Liver (tissue), 3 donors: Measurements from ENCODE around the gene SH3BP1.

Experiments
- EGR1 ChIP-seq, 2 donors: IDR thresholded peaks; 2 replicates each; pipeline ENCODE4 v1.6.1; 2016 to 2018; ENCODE audit warnings: antibody characterized with exemption in 2 of 2, low read depth in 2 of 2
- NR2F2 ChIP-seq: IDR thresholded peaks from 2 replicates; pipeline ENCODE4 v1.6.1; 2016; ENCODE audit warnings: antibody characterized with exemption
- RAD21 ChIP-seq, 2 donors: IDR thresholded peaks; 2 replicates each; pipeline ENCODE4 v1.6.1; 2016; ENCODE audit warnings: antibody characterized with exemption in 2 of 2, mild to moderate bottlenecking in 2 of 2
- SP1 ChIP-seq: IDR thresholded peaks from 2 replicates; pipeline ENCODE4 v1.6.1; 2018; ENCODE audit warnings: antibody characterized with exemption, mild to moderate bottlenecking
- YY1 ChIP-seq: IDR thresholded peaks from 2 replicates; pipeline ENCODE4 v1.6.1; 2016; ENCODE audit warnings: antibody characterized with exemption, mild to moderate bottlenecking
- TF ChIP-seq, protein P1 (sequence below): IDR thresholded peaks from 2 replicates; pipeline ENCODE4 v1.6.1; 2016; ENCODE audit warnings: antibody characterized with exemption, mild to moderate bottlenecking
- TF ChIP-seq, protein P2 (sequence below): fragments of 150-350 bp; IDR thresholded peaks from 2 replicates; pipeline ENCODE4 v1.5.1; 2017; ENCODE audit warnings: improper control_type of control experiment, low read depth, low read length; ENCODE audit not compliant: missing input control
- donor health status: healthy.
- donor health status: healthy.

DNA sequence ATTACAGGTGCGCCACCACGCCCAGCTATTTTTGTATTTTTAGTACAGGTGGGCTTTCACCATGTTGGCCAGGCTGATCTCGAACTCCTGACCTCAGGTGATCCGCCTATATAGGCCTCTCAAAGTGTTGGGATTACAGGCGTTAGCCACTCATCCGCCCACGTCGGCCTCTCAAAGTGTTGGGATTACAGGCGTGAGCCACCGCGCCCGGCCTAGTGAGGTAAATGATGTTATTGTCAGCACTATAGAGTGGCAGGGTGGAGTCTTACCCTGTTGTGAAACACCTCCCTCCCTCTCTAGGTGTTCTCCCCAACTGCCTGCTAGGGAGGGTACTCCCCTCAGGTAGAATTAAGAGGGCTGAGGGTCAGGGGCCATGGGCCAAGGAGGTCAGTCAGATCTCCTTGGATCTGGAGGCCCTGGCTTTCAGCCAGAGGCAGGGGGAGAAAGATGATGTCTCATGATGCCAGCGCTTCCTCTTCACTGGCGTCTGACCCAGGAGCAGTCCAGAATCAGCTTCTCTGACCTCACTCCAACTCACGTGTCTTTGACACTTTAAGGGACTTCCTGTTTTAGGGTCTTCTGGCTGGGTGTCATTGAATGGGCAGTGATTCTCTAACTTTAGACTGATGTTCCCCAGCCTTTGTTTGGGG is 28.9 kb upstream of the SH3BP1 start:
- no peak for TF ChIP-seq YY1
- TF ChIP-seq EGR1 (IDR thresholded peaks at IDR 0.05; ENCODE audit: low read depth in 2 of 2): no peak
- no peak for TF ChIP-seq NR2F2
- TF ChIP-seq, protein P1, sequence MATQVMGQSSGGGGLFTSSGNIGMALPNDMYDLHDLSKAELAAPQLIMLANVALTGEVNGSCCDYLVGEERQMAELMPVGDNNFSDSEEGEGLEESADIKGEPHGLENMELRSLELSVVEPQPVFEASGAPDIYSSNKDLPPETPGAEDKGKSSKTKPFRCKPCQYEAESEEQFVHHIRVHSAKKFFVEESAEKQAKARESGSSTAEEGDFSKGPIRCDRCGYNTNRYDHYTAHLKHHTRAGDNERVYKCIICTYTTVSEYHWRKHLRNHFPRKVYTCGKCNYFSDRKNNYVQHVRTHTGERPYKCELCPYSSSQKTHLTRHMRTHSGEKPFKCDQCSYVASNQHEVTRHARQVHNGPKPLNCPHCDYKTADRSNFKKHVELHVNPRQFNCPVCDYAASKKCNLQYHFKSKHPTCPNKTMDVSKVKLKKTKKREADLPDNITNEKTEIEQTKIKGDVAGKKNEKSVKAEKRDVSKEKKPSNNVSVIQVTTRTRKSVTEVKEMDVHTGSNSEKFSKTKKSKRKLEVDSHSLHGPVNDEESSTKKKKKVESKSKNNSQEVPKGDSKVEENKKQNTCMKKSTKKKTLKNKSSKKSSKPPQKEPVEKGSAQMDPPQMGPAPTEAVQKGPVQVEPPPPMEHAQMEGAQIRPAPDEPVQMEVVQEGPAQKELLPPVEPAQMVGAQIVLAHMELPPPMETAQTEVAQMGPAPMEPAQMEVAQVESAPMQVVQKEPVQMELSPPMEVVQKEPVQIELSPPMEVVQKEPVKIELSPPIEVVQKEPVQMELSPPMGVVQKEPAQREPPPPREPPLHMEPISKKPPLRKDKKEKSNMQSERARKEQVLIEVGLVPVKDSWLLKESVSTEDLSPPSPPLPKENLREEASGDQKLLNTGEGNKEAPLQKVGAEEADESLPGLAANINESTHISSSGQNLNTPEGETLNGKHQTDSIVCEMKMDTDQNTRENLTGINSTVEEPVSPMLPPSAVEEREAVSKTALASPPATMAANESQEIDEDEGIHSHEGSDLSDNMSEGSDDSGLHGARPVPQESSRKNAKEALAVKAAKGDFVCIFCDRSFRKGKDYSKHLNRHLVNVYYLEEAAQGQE: no peak
- TF ChIP-seq RAD21 (IDR thresholded peaks at IDR 0.05): no peak
- TF ChIP-seq, protein P2, sequence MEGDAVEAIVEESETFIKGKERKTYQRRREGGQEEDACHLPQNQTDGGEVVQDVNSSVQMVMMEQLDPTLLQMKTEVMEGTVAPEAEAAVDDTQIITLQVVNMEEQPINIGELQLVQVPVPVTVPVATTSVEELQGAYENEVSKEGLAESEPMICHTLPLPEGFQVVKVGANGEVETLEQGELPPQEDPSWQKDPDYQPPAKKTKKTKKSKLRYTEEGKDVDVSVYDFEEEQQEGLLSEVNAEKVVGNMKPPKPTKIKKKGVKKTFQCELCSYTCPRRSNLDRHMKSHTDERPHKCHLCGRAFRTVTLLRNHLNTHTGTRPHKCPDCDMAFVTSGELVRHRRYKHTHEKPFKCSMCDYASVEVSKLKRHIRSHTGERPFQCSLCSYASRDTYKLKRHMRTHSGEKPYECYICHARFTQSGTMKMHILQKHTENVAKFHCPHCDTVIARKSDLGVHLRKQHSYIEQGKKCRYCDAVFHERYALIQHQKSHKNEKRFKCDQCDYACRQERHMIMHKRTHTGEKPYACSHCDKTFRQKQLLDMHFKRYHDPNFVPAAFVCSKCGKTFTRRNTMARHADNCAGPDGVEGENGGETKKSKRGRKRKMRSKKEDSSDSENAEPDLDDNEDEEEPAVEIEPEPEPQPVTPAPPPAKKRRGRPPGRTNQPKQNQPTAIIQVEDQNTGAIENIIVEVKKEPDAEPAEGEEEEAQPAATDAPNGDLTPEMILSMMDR: no peak
- TF ChIP-seq SP1: no peak
